Measurements from ENCODE around the gene SLC2A14.
A peak's percentile ranks its signal among the peaks of the same experiment; 100 is the strongest.
"Not testable (repeated sequence)": the region's sequence is repeated elsewhere in the genome, so short reads cannot be mapped to it uniquely, and the experiment has no call there.

SLC2A14 gene

DNA sequence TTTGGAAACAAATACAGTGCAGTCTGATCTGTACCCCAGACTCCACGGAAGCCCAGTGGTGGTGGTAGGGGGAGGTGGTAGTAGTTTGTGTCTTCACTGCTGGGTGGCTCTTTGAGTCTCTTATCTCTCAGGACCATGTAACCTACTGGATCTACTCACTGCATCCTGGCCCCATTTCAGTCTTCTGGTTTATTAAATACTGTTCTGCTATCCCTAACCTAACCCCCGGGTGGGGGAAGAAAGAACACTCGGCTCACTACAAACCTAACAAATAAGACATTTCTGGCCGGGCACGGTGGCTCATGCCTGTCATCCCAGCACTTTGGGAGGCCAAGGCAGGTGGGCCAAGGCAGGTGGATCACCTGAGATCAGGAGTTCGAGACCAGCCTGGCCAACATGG, 39.5 kb downstream of the SLC2A14 start:
- not testable (repeated sequence) for DNase-seq (ENCODE audit: low read depth)

DNA sequence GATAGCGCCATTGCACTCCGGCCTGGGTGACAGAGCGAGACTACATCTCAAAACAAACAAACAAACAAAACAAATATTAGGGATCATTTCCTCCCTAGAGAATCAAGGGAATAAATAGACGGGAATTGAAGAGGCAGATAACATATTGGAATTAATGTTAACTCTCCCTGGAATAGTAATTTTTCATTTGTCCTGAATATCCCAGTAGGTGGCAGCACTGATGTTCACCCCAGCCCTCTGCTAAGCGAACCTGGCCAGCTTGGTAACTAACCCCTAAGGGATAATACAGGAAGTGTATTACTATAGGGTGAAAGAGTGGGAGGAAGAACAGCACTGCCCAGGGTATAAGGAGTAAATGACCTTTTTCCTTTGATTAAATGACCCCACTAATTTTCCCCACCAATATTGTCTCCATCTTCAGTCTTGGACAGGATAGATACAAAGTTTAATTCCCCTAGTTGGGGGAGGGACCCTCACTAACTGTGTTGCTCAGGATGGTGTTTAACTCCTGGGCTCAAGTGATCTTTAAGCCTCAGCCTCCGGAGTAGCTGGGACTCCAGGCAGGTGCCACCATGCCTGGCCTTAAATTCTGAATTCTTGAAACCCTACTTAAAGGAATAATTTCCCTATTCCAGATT, 40.5 kb downstream of the SLC2A14 start:
- DNase-seq (ENCODE audit: low read depth) = peak; percentile 51

GRCh38 chr12:7829737-7830136, 43.0 kb downstream of the SLC2A14 start:
- DNase-seq (ENCODE audit: low read depth) = not testable (repeated sequence)

- DNase-seq (ENCODE audit: low read depth) = not testable (repeated sequence)
Observed at GRCh38 chr12:7825754-7826153, 47.0 kb downstream of the SLC2A14 start.

DNA sequence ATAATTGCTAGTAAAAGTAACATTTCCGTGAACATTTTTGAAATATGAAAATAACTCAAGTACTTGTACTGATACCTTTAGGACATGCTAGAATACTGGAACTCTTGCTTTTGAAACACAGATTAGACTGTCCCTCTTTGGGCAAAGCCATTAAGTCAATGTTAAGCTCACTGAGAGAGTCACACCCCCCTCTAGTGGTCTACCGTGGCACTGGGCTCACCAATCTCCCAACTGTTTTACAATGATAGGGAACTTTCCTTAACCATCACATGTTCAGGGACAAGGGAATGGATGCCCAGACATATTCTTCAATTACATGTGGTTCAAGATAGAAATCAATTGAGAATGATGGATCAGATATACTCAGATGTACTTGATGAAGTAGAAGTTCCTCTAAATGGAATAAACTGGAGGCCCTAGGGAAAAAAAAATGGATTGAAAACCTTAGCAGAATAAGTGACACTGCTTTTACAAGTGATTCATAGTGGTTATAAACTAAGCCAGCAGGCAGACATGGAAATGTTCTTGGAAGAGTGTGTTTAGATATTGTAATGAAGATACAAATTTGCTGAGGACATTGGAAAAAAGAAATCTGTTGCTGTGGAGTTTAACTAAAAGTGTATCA, 65.7 kb downstream of the SLC2A14 start:
- DNase-seq (ENCODE audit: low read depth) = peak; percentile 63

DNA sequence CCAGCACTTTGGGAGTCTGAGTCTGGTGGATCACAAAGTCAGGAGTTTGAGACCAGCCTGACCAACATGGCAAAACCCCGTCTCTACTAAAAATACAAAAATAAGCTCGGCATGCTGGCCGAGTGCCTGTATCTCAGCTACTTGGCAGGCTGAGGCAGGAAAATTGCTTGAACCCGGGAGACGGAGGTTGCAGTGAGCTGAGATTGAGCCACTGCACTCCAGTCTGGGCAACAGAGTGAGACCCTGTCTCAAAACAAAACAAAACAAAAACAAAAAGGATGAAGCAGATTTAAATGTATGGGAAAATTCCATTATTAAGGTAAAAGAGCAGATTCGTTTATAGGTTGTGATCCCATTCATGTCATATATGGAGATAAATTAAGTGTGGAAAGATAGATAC, 66.4 kb downstream of the SLC2A14 start:
- DNase-seq (ENCODE audit: low read depth) = not testable (repeated sequence)

- DNase-seq (ENCODE audit: low read depth) = no peak
Observed at GRCh38 chr12:7801460-7801859, 71.3 kb downstream of the SLC2A14 start.

DNA sequence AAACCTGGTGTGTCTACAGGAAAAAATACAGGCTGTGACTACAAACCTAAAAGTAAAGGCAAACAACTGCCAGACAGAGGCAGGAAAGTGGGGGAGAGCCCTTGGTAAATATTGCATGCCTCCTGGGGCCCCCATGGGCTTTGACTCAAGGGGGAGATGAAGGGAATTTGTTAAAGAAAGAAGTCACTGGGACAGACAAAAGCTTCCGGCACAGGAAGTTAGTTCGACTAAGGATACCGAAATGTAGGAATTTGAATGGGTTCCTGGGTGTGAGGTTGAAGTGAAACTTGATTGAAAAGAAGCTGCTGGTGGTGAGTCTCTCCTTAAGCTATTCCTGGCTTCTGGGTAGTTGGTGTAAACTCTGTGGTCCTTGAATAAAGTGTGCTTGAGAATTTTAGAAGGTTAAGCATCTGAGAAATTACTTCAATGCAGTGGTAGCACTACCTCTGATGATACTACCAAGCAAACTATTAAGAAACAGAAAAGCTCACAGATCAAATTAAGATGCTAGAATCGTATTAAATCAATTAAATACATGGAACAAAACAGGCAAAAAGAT, 73.9 kb downstream of the SLC2A14 start:
- not testable (repeated sequence) for DNase-seq (ENCODE audit: low read depth)

- DNase-seq (ENCODE audit: low read depth) = peak; percentile 31
Observed at GRCh38 chr12:7797698-7798398, 74.9 kb downstream of the SLC2A14 start.

GRCh38 chr12:7797269-7797668, 75.4 kb downstream of the SLC2A14 start:
- DNase-seq (ENCODE audit: low read depth) = not testable (repeated sequence)

DNA sequence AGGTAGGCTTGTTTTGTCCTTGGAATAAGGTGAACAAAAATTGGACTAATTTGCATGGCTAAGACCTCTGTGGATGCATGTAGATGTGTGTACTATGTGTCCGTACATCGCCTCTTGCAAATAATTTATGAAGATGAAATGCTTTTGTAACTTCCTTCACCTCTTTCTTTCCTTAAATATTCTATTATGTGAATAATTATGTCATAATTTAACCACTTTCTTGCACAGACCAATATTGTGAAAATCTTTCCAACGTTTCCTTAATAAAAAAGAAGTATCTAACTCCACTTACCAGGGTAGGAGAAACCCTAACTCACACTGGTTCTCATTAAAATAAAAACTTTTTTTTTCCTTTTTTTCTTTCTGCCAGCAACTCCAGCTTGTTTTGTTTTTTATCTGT, 79.5 kb downstream of the SLC2A14 start:
- DNase-seq (ENCODE audit: low read depth) = no peak

- not testable (repeated sequence) for DNase-seq (ENCODE audit: low read depth)
Observed at GRCh38 chr12:7788884-7789528, 83.7 kb downstream of the SLC2A14 start, which contains the start of gene NANOG. Gene NANOG, plus strand, starts transcription at chr12:7789402. Its CDS starts 213 bp downstream, at chr12:7789615.

DNA sequence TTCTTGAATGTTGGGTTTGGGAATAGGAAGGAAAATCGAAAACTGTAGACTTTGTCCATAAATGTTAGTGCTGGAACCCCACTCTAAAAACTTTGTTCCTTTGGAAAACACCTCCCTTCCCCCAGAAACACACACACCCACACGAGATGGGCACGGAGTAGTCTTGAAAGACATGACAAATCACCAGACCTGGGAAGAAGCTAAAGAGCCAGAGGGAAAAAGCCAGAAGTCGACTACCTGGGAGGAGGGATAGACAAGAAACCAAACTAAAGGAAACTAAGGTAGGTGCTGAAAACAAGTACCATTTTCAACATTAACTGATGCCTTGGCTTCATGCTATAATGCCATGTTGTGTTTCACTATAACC, 84.4 kb downstream of the SLC2A14 start:
- DNase-seq (ENCODE audit: low read depth) = no peak

- no peak for DNase-seq (ENCODE audit: low read depth)
Observed at GRCh38 chr12:7787574-7788293, 85.0 kb downstream of the SLC2A14 start.

- no peak for DNase-seq (ENCODE audit: low read depth)
Observed at GRCh38 chr12:7784701-7785100, 88.0 kb downstream of the SLC2A14 start.

GRCh38 chr12:7783433-7783832, 89.3 kb downstream of the SLC2A14 start:
- DNase-seq (ENCODE audit: low read depth) = not testable (repeated sequence)

- DNase-seq (ENCODE audit: low read depth) = no peak
Observed at GRCh38 chr12:7782055-7782454, 90.7 kb downstream of the SLC2A14 start.

- no peak for DNase-seq (ENCODE audit: low read depth)
Observed at GRCh38 chr12:7781274-7781673, 91.4 kb downstream of the SLC2A14 start.

- DNase-seq (ENCODE audit: low read depth) = no peak
Observed at GRCh38 chr12:7769999-7770398, 102.7 kb downstream of the SLC2A14 start.

Measured in iris pigment epithelial cell (primary cell).